ENCODE measurements around the gene GPA33. TPM values are rescaled to one million over a fixed set of nuclear protein-coding genes. Genes with fewer than 3 reads are reported as not detected.
A peak's percentile ranks its signal among the peaks of the same experiment; 100 is the strongest.

The GPA33 gene
- total RNA-seq, 1 donor from 2014 or later: under 0.01 TPM

- Histone ChIP-seq H3K27ac (ENCODE audit: low read depth, low read length) (no peak overlapping the region), H3K4me3 (ENCODE audit: low read length in 3 of 3) (peak overlapping the region in 1 of 3 donors; percentile 36), H3K27me3 (ENCODE audit: control insufficient read depth in 3 of 3, insufficient read depth in 3 of 3, low read length in 3 of 3) (peaks cover 0 to 6% (median 3%) of the 10 kb centered on the region in 3 donors), H3K4me1 (ENCODE audit: control insufficient read depth in 3 of 3, insufficient read depth in 3 of 3, low read length in 3 of 3) (peaks cover 11 to 30% (median 29%) of the 10 kb centered on the region in 3 donors), H3K36me3 (ENCODE audit: control insufficient read depth in 3 of 3, insufficient read depth in 3 of 3, low read length in 3 of 3) (no peaks in the 10 kb centered on the region), H3K9me3 (ENCODE audit: control insufficient read depth in 3 of 3, low read length in 3 of 3) (no peaks in the 10 kb centered on the region), H3K9ac (ENCODE audit: low read depth in 1 of 3, low read length in 3 of 3) (peak overlapping the region in 1 of 3 donors; percentile 17)
Observed at GRCh38 chr1:167082511-167083027, 7.6 kb downstream of the GPA33 start.

DNA sequence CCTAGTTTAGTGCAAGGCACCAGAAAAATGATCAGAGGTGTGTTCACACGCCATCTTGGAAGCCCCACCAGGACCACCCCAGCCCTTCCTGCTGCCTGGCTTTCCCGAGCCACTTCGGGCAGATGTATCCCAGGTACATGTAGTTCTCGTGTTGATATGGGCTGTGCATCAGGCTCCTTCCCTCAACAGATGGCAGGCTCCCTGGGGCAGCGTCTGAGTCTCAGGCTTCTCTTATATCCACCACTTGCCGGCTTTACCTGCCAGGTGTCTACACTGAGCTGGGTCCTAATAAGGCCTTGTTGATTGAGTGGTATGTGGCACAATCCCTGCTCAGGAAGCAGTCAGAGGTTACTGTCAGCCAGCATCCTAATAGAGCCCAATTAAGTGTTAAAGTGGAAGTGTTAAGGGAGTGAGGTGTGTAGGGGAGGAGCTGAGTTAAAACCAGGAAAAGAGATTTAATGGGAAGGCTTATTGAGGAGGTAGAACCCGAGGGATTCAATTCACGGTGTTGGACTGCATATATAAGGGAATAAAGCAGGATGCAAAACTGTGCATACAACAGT lies 8.5 kb downstream of the GPA33 start:
- peaks cover 11 to 30% (median 29%) of the 10 kb centered on the region in 3 donors for H3K4me1 ChIP-seq (ENCODE audit: control insufficient read depth in 3 of 3, insufficient read depth in 3 of 3, low read length in 3 of 3)
- H3K4me3 ChIP-seq (ENCODE audit: low read length in 3 of 3): no peak overlapping the region

DNA sequence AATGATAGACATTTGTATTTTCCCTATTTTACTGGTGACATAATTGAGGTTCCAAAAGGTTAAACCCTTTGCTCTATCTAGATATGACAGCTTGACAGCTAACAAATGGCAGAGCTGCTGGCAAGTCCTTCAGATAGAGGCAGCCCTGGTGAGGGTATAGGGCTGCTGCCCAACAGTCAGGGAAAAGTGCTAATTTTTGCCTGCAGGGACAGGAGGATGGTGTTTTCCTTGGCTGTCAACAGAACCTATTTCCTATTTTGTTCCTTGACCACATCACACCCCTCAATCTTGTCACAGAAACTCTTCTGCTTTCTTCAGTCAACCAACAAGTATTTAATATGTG lies 12.3 kb downstream of the GPA33 start:
- no peak overlapping the region for H3K9ac ChIP-seq (ENCODE audit: low read depth in 1 of 3, low read length in 3 of 3)
- no peak overlapping the region for H3K27ac ChIP-seq (ENCODE audit: low read depth, low read length)
- H3K9me3 ChIP-seq (ENCODE audit: control insufficient read depth in 3 of 3, low read length in 3 of 3): no peaks in the 10 kb centered on the region
- peaks cover 0 to 6% (median 2%) of the 10 kb centered on the region in 3 donors for H3K27me3 ChIP-seq (ENCODE audit: control insufficient read depth in 3 of 3, insufficient read depth in 3 of 3, low read length in 3 of 3)
- peaks cover 0 to 6% (median 5%) of the 10 kb centered on the region in 3 donors for H3K4me1 ChIP-seq (ENCODE audit: control insufficient read depth in 3 of 3, insufficient read depth in 3 of 3, low read length in 3 of 3)
- no peaks in the 10 kb centered on the region for H3K36me3 ChIP-seq (ENCODE audit: control insufficient read depth in 3 of 3, insufficient read depth in 3 of 3, low read length in 3 of 3)
- no peak overlapping the region for H3K4me3 ChIP-seq (ENCODE audit: low read length in 3 of 3)

More for the DNA sequence above, 8.5 kb downstream of the GPA33 start:
- Histone ChIP-seq H3K9me3 (ENCODE audit: control insufficient read depth in 3 of 3, low read length in 3 of 3) (no peaks in the 10 kb centered on the region), H3K27ac (ENCODE audit: low read depth, low read length) (no peak overlapping the region), H3K27me3 (ENCODE audit: control insufficient read depth in 3 of 3, insufficient read depth in 3 of 3, low read length in 3 of 3) (peaks cover 0 to 6% (median 5%) of the 10 kb centered on the region in 3 donors), H3K36me3 (ENCODE audit: control insufficient read depth in 3 of 3, insufficient read depth in 3 of 3, low read length in 3 of 3) (no peaks in the 10 kb centered on the region), H3K9ac (ENCODE audit: low read depth in 1 of 3, low read length in 3 of 3) (no peak overlapping the region)

- no peak overlapping the region for H3K4me3 ChIP-seq (ENCODE audit: low read length in 3 of 3)
- peaks cover 0 to 4% (median 2%) of the 10 kb centered on the region in 3 donors for H3K27me3 ChIP-seq (ENCODE audit: control insufficient read depth in 3 of 3, insufficient read depth in 3 of 3, low read length in 3 of 3)
- no peak overlapping the region for H3K9ac ChIP-seq (ENCODE audit: low read depth in 1 of 3, low read length in 3 of 3)
- H3K4me1 ChIP-seq (ENCODE audit: control insufficient read depth in 3 of 3, insufficient read depth in 3 of 3, low read length in 3 of 3): peaks cover 0 to under 1% (median 0%) of the 10 kb centered on the region in 3 donors
- no peaks in the 10 kb centered on the region for H3K36me3 ChIP-seq (ENCODE audit: control insufficient read depth in 3 of 3, insufficient read depth in 3 of 3, low read length in 3 of 3)
- H3K9me3 ChIP-seq (ENCODE audit: control insufficient read depth in 3 of 3, low read length in 3 of 3): no peaks in the 10 kb centered on the region
- no peak overlapping the region for H3K27ac ChIP-seq (ENCODE audit: low read depth, low read length)
Observed at GRCh38 chr1:167077128-167077867, 12.9 kb downstream of the GPA33 start.

GRCh38 chr1:167076136-167076710 lies 14.0 kb downstream of the GPA33 start:
- Histone ChIP-seq H3K4me1 (ENCODE audit: control insufficient read depth in 3 of 3, insufficient read depth in 3 of 3, low read length in 3 of 3) (no peaks in the 10 kb centered on the region), H3K27me3 (ENCODE audit: control insufficient read depth in 3 of 3, insufficient read depth in 3 of 3, low read length in 3 of 3) (peaks cover 0 to 2% (median 0%) of the 10 kb centered on the region in 3 donors), H3K9ac (ENCODE audit: low read depth in 1 of 3, low read length in 3 of 3) (no peak overlapping the region), H3K9me3 (ENCODE audit: control insufficient read depth in 3 of 3, low read length in 3 of 3) (no peaks in the 10 kb centered on the region), H3K27ac (ENCODE audit: low read depth, low read length) (no peak overlapping the region), H3K4me3 (ENCODE audit: low read length in 3 of 3) (no peak overlapping the region), H3K36me3 (ENCODE audit: control insufficient read depth in 3 of 3, insufficient read depth in 3 of 3, low read length in 3 of 3) (no peaks in the 10 kb centered on the region)

- Histone ChIP-seq H3K27me3 (ENCODE audit: control insufficient read depth in 3 of 3, insufficient read depth in 3 of 3, low read length in 3 of 3) (no peaks in the 10 kb centered on the region), H3K9me3 (ENCODE audit: control insufficient read depth in 3 of 3, low read length in 3 of 3) (no peaks in the 10 kb centered on the region), H3K4me1 (ENCODE audit: control insufficient read depth in 3 of 3, insufficient read depth in 3 of 3, low read length in 3 of 3) (no peaks in the 10 kb centered on the region), H3K27ac (ENCODE audit: low read depth, low read length) (no peak overlapping the region), H3K9ac (ENCODE audit: low read depth in 1 of 3, low read length in 3 of 3) (no peak overlapping the region), H3K36me3 (ENCODE audit: control insufficient read depth in 3 of 3, insufficient read depth in 3 of 3, low read length in 3 of 3) (peaks cover 0 to 2% (median 0%) of the 10 kb centered on the region in 3 donors), H3K4me3 (ENCODE audit: low read length in 3 of 3) (no peak overlapping the region)
Observed at GRCh38 chr1:167071286-167071685, 18.9 kb downstream of the GPA33 start.

GRCh38 chr1:167068761-167069160 lies 21.4 kb downstream of the GPA33 start:
- H3K36me3 ChIP-seq (ENCODE audit: control insufficient read depth in 3 of 3, insufficient read depth in 3 of 3, low read length in 3 of 3): peaks cover 0 to 2% (median 0%) of the 10 kb centered on the region in 3 donors
- peaks cover 0 to 4% (median 0%) of the 10 kb centered on the region in 3 donors for H3K27me3 ChIP-seq (ENCODE audit: control insufficient read depth in 3 of 3, insufficient read depth in 3 of 3, low read length in 3 of 3)
- H3K9ac ChIP-seq (ENCODE audit: low read depth in 1 of 3, low read length in 3 of 3): no peak overlapping the region
- no peak overlapping the region for H3K4me3 ChIP-seq (ENCODE audit: low read length in 3 of 3)
- H3K9me3 ChIP-seq (ENCODE audit: control insufficient read depth in 3 of 3, low read length in 3 of 3): no peaks in the 10 kb centered on the region
- no peaks in the 10 kb centered on the region for H3K4me1 ChIP-seq (ENCODE audit: control insufficient read depth in 3 of 3, insufficient read depth in 3 of 3, low read length in 3 of 3)
- H3K27ac ChIP-seq (ENCODE audit: low read depth, low read length): no peak overlapping the region

- Histone ChIP-seq H3K27me3 (ENCODE audit: control insufficient read depth in 3 of 3, insufficient read depth in 3 of 3, low read length in 3 of 3) (peaks cover 0 to 4% (median 0%) of the 10 kb centered on the region in 3 donors), H3K9me3 (ENCODE audit: control insufficient read depth in 3 of 3, low read length in 3 of 3) (no peaks in the 10 kb centered on the region), H3K36me3 (ENCODE audit: control insufficient read depth in 3 of 3, insufficient read depth in 3 of 3, low read length in 3 of 3) (peaks cover 0 to 2% (median 0%) of the 10 kb centered on the region in 3 donors), H3K27ac (ENCODE audit: low read depth, low read length) (no peak overlapping the region), H3K9ac (ENCODE audit: low read depth in 1 of 3, low read length in 3 of 3) (no peak overlapping the region), H3K4me3 (ENCODE audit: low read length in 3 of 3) (no peak overlapping the region), H3K4me1 (ENCODE audit: control insufficient read depth in 3 of 3, insufficient read depth in 3 of 3, low read length in 3 of 3) (no peaks in the 10 kb centered on the region)
Observed at GRCh38 chr1:167067904-167068303, 22.3 kb downstream of the GPA33 start.

DNA sequence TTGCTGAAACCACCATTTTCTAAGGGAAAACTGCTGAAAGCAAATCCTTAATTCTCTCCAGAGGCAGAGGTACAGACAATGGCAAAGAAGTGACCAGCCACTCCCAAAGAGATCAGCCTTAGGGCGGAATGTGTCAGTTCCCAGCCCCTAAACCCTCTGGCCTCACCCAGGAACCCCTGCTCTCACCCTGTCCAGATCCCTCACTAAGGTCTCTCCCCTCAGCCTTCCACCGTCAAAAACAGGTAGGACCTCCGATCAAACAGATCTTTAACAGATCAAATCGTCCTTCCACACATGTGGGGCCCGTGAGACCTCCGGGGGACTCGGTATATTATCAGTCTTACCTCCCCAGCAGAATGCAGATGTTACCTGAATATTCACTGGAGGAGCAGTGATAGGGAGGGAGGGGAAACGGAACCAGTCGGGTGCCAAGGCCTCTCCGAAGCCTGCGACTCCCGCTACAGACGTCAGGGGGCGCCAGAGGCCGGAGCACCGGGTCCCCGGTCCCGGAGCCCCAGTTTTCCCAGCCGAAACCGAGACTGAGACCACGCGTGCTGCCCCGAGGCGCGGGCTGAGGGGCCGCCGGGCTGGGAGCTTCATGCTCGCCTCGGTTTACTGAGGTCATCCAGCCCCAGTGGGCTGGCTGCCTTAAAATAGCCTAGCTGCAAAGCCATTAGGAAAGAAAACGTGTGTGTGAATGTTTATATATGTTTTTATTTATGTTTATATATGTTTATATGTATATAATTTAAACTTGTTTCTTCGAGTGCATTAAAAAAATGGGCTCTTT lies 23.6 kb downstream of the GPA33 start:
- H3K9me3 ChIP-seq (ENCODE audit: control insufficient read depth in 3 of 3, low read length in 3 of 3): no peaks in the 10 kb centered on the region
- peak overlapping the region; percentile 38 to 64 (median 52) for H3K4me3 ChIP-seq (ENCODE audit: low read length in 3 of 3)
- peaks cover 0 to 4% (median 0%) of the 10 kb centered on the region in 3 donors for H3K27me3 ChIP-seq (ENCODE audit: control insufficient read depth in 3 of 3, insufficient read depth in 3 of 3, low read length in 3 of 3)
- no peaks in the 10 kb centered on the region for H3K4me1 ChIP-seq (ENCODE audit: control insufficient read depth in 3 of 3, insufficient read depth in 3 of 3, low read length in 3 of 3)
- H3K27ac ChIP-seq (ENCODE audit: low read depth, low read length): no peak overlapping the region
- peak overlapping the region; percentile 43 to 72 (median 59) for H3K9ac ChIP-seq (ENCODE audit: low read depth in 1 of 3, low read length in 3 of 3)
- H3K36me3 ChIP-seq (ENCODE audit: control insufficient read depth in 3 of 3, insufficient read depth in 3 of 3, low read length in 3 of 3): peaks cover 0 to 2% (median 0%) of the 10 kb centered on the region in 3 donors
